MM.1S (cell line): ENCODE data around the gene ZCCHC12.
"Not testable (repeated sequence)": the region's sequence is repeated elsewhere in the genome, so short reads cannot be mapped to it uniquely, and the experiment has no call there.

Source experiments
- DNase-seq: peaks from one replicate; pipeline ENCODE4 v3.0.0-alpha.2; 2015
- H2AFZ ChIP-seq: fragments of 300-600 bp; sonication (generic); 2 replicates; pipeline ENCODE4 v1.6.0; 2016; ENCODE audit warnings: antibody characterized with exemption, low read length
- H3F3A ChIP-seq: fragments of 300-600 bp; sonication (generic); 2 replicates; pipeline ENCODE4 v1.6.1; 2016; ENCODE audit warnings: mild to moderate bottlenecking, antibody characterized with exemption, low read length, moderate library complexity, mixed read lengths; ENCODE audit not compliant: insufficient read depth
- H3K27ac ChIP-seq: fragments of 300-600 bp; sonication (generic); 2 replicates; pipeline ENCODE4 v1.5.1; 2016; ENCODE audit warnings: mild to moderate bottlenecking, low read length
- H3K27me3 ChIP-seq: fragments of 300-600 bp; sonication (generic); replicated peaks from 2 replicates; pipeline ENCODE4 v1.6.0; 2016; ENCODE audit warnings: low read length; ENCODE audit not compliant: insufficient read depth
- H3K36me3 ChIP-seq: fragments of 300-600 bp; sonication (generic); replicated peaks from 2 replicates; pipeline ENCODE4 v1.6.1; 2016; ENCODE audit warnings: mild to moderate bottlenecking, low read length, mixed read lengths; ENCODE audit not compliant: insufficient read depth
- H3K4me1 ChIP-seq: fragments of 300-600 bp; sonication (generic); 2 replicates; pipeline ENCODE4 v1.6.1; 2016; ENCODE audit warnings: low read length, mixed read lengths
- H3K4me2 ChIP-seq: fragments of 300-600 bp; sonication (generic); 2 replicates; pipeline ENCODE4 v1.6.0; 2016; ENCODE audit warnings: low read depth, low read length
- H3K4me3 ChIP-seq: fragments of 300-600 bp; sonication (generic); 2 replicates; pipeline ENCODE4 v1.5.1; 2016; ENCODE audit warnings: low read length, mixed read lengths
- H3K79me2 ChIP-seq: fragments of 300-600 bp; sonication (generic); 2 replicates; pipeline ENCODE4 v1.6.1; 2016; ENCODE audit warnings: mixed run types, low read length, mixed read lengths
- H3K9ac ChIP-seq: fragments of 300-600 bp; sonication (generic); 2 replicates; pipeline ENCODE4 v1.6.1; 2016; ENCODE audit warnings: low read length, mixed read lengths
- H3K9me2 ChIP-seq: fragments of 300-600 bp; sonication (generic); replicated peaks from 2 replicates; pipeline ENCODE4 v1.6.1; 2016; ENCODE audit warnings: mild to moderate bottlenecking, low read length, mixed read lengths; ENCODE audit not compliant: insufficient read depth
- H3K9me3 ChIP-seq: fragments of 300-600 bp; sonication (generic); replicated peaks from 2 replicates; pipeline ENCODE4 v1.6.1; 2016; ENCODE audit warnings: mild to moderate bottlenecking, low read length, mixed read lengths; ENCODE audit not compliant: insufficient read depth
- H4K20me1 ChIP-seq: fragments of 300-600 bp; sonication (generic); 2 replicates; pipeline ENCODE4 v1.6.1; 2016; ENCODE audit warnings: mild to moderate bottlenecking, low read length, moderate library complexity, mixed read lengths; ENCODE audit not compliant: insufficient read depth
- CTCF ChIP-seq: fragments of 300-600 bp; sonication (generic); IDR thresholded peaks from 2 replicates; pipeline ENCODE4 v1.5.1; 2016; ENCODE audit warnings: antibody characterized with exemption, low read length, mixed read lengths
- EZH2 ChIP-seq: fragments of 300-600 bp; sonication (generic); optimal IDR thresholded peaks from 2 replicates; pipeline ENCODE3; 2017; ENCODE audit warnings: low read depth, mild to moderate bottlenecking, antibody characterized with exemption, low read length, mixed read lengths
- EZH2phosphoT487 ChIP-seq: fragments of 300-600 bp; sonication (generic); IDR thresholded peaks from 2 replicates; pipeline ENCODE4 v1.6.1; 2018; ENCODE audit warnings: antibody characterized with exemption, low read length

ZCCHC12 gene

GRCh38 chrX:118807151-118808017 is 16.2 kb upstream of the ZCCHC12 start:
- no peaks in the 10 kb centered on the region for H3K27me3 ChIP-seq
- TF ChIP-seq EZH2phosphoT487 = no peak
- no peak for TF ChIP-seq EZH2
- TF ChIP-seq CTCF = peak; percentile 66
- no peaks in the 10 kb centered on the region for H3K79me2 ChIP-seq
- no peaks in the 10 kb centered on the region for H3F3A ChIP-seq
- no peak overlapping the region for H3K4me3 ChIP-seq
- H3K4me2 ChIP-seq = no peak overlapping the region
- no peak overlapping the region for H2AFZ ChIP-seq
- H4K20me1 ChIP-seq = no peaks in the 10 kb centered on the region
- DNase-seq = peak; percentile 51
- no peaks in the 10 kb centered on the region for H3K9me2 ChIP-seq
- H3K9ac ChIP-seq = no peak overlapping the region
- H3K27ac ChIP-seq = no peak overlapping the region
- H3K9me3 ChIP-seq = no peaks in the 10 kb centered on the region
- no peaks in the 10 kb centered on the region for H3K36me3 ChIP-seq
- H3K4me1 ChIP-seq = no peaks in the 10 kb centered on the region

- not testable (repeated sequence) for H3F3A ChIP-seq, H3K27me3 ChIP-seq, H3K79me2 ChIP-seq, H3K9me2 ChIP-seq, H3K4me1 ChIP-seq, H3K9me3 ChIP-seq, DNase-seq, H4K20me1 ChIP-seq, H3K27ac ChIP-seq, H3K9ac ChIP-seq, H3K36me3 ChIP-seq, H3K4me2 ChIP-seq, H3K4me3 ChIP-seq, H2AFZ ChIP-seq
Observed at GRCh38 chrX:118817257-118817656, 6.4 kb upstream of the ZCCHC12 start.

GRCh38 chrX:118824173-118824730 is 628 bp downstream of the ZCCHC12 start:
- no peak for TF ChIP-seq CTCF
- no peak for TF ChIP-seq EZH2
- TF ChIP-seq EZH2phosphoT487 = no peak
- no peaks in the 10 kb centered on the region for H3K9me3 ChIP-seq
- no peaks in the 10 kb centered on the region for H3K9me2 ChIP-seq
- H3K27ac ChIP-seq = no peak overlapping the region
- peak overlapping the region; percentile 34; the same call in 1 of the 2 replicates for H3K4me3 ChIP-seq
- H3K4me1 ChIP-seq = no peaks in the 10 kb centered on the region
- no peaks in the 10 kb centered on the region for H3K36me3 ChIP-seq
- H3K9ac ChIP-seq = no peak overlapping the region
- no peaks in the 10 kb centered on the region for H3K27me3 ChIP-seq
- H3K79me2 ChIP-seq = no peaks in the 10 kb centered on the region
- DNase-seq = no peak
- peak overlapping the region; percentile 60; the same call in 1 of the 2 replicates for H3K4me2 ChIP-seq
- H2AFZ ChIP-seq = peak overlapping the region; percentile 53; the same call in 1 of the 2 replicates
- H3F3A ChIP-seq = no peaks in the 10 kb centered on the region
- no peaks in the 10 kb centered on the region for H4K20me1 ChIP-seq

GRCh38 chrX:118825227-118825626 is 1.6 kb downstream of the ZCCHC12 start:
- Histone ChIP-seq H3K79me2 (no peaks in the 10 kb centered on the region), H4K20me1 (no peaks in the 10 kb centered on the region), H3K4me1 (no peaks in the 10 kb centered on the region), H2AFZ (no peak overlapping the region), H3K4me3 (no peak overlapping the region), H3K9me3 (no peaks in the 10 kb centered on the region), H3K36me3 (no peaks in the 10 kb centered on the region), H3K27ac (no peak overlapping the region), H3F3A (no peaks in the 10 kb centered on the region), H3K9me2 (no peaks in the 10 kb centered on the region), H3K4me2 (no peak overlapping the region), H3K9ac (no peak overlapping the region), H3K27me3 (no peaks in the 10 kb centered on the region)
- TF ChIP-seq EZH2phosphoT487 (no peak), EZH2 (no peak), CTCF (no peak)
- no peak for DNase-seq
